ENCODE measurements around the gene TIAM2. TPM values are rescaled to one million over a fixed set of nuclear protein-coding genes. Genes with fewer than 3 reads are reported as not detected.

Gene TIAM2
- total RNA-seq, 1 experiment from 2014 or later, result 3.8 TPM

DNA sequence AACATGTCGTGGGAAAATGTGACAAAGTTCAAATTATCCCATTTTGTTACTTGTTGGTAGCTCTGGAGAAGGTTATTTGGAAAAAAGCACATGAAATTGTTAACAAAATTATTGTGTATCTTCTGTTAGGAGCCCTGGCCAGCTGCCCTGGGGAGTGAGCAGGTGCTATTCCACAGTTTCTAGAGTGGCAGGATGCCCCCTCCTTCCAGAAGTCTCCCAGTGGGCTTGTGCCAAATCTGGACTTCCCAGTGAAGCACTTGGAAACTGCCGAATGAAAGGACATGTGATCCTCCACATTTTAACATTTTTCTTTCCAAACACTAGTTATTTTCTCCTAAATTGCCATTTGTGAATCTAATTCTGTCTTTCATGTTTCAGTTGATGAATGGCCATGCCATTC is 201.8 kb downstream of the TIAM2 start:
- H3K27me3 ChIP-seq (replicated peaks; ENCODE audit: control insufficient read depth, insufficient read depth, low read length), result no peaks in the 10 kb centered on the region
- Mint-ChIP-seq H3K27me3 (ENCODE audit: insufficient read depth, unreplicated experiment) (no peaks in the 10 kb centered on the region), H3K27ac (ENCODE audit: unreplicated experiment) (no peak overlapping the region), H3K9me3 (ENCODE audit: unreplicated experiment) (no peaks in the 10 kb centered on the region), H3K36me3 (ENCODE audit: insufficient read depth, unreplicated experiment) (no peaks in the 10 kb centered on the region), H3K4me3 (ENCODE audit: unreplicated experiment) (no peak overlapping the region), H3K4me1 (ENCODE audit: low read depth, unreplicated experiment) (peaks cover 21% of the 10 kb centered on the region)
- TF ChIP-seq, protein P1, sequence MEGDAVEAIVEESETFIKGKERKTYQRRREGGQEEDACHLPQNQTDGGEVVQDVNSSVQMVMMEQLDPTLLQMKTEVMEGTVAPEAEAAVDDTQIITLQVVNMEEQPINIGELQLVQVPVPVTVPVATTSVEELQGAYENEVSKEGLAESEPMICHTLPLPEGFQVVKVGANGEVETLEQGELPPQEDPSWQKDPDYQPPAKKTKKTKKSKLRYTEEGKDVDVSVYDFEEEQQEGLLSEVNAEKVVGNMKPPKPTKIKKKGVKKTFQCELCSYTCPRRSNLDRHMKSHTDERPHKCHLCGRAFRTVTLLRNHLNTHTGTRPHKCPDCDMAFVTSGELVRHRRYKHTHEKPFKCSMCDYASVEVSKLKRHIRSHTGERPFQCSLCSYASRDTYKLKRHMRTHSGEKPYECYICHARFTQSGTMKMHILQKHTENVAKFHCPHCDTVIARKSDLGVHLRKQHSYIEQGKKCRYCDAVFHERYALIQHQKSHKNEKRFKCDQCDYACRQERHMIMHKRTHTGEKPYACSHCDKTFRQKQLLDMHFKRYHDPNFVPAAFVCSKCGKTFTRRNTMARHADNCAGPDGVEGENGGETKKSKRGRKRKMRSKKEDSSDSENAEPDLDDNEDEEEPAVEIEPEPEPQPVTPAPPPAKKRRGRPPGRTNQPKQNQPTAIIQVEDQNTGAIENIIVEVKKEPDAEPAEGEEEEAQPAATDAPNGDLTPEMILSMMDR (IDR thresholded peaks at IDR 0.05; ENCODE audit: insufficient read depth in 1 of 2, low read depth in 1 of 2, low read length in 1 of 2, severe bottlenecking in 1 of 2, unreplicated experiment in 1 of 2), result no peak
- no peak overlapping the region for H3K4me3 ChIP-seq (ENCODE audit: low read depth, low read length)
- H3K36me3 ChIP-seq (ENCODE audit: control insufficient read depth, insufficient read depth, low read length), result no peaks in the 10 kb centered on the region
- no peak for DNase-seq
- intact Hi-C loops (cut with micrococcal nuclease; ENCODE audit: unreplicated experiment), result no loop called here
- BruUV-seq (replicated peaks), result no TSS peak
- ChIA-PET CTCF (no interaction called here), POLR2A (no interaction called here)
- H3K4me1 ChIP-seq, result peaks cover 21% of the 10 kb centered on the region
- H3K9me3 ChIP-seq, result no peaks in the 10 kb centered on the region

DNA sequence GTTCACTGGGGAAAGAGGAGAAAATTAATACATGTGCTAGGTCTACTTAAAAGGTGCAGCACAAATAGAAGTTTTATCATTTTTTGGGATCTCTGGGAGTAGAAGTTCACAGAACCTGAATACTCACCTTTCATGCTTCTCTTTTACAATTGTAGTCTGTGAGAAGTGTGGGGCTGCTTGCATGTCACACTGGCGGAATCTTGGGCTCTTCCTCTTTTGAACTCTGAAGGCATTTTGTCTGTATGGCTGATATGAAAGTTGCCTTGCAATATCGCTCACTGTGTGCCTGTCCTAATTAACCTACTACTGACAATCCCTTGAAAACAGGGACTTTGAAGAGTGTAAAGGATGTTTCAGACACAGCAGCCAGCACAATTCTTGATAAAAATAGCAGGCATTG is 202.8 kb downstream of the TIAM2 start:
- Histone ChIP-seq H3K36me3 (ENCODE audit: control insufficient read depth, insufficient read depth, low read length) (no peaks in the 10 kb centered on the region), H3K4me1 (peaks cover 25% of the 10 kb centered on the region), H3K4me3 (ENCODE audit: low read depth, low read length) (no peak overlapping the region), H3K27me3 (replicated peaks; ENCODE audit: control insufficient read depth, insufficient read depth, low read length) (no peaks in the 10 kb centered on the region), H3K9me3 (no peaks in the 10 kb centered on the region)
- intact Hi-C loops (cut with micrococcal nuclease; ENCODE audit: unreplicated experiment), result no loop called here
- no peak overlapping the region for H3K27ac Mint-ChIP-seq (ENCODE audit: unreplicated experiment)
- H3K9me3 Mint-ChIP-seq (ENCODE audit: unreplicated experiment), result no peaks in the 10 kb centered on the region
- H3K36me3 Mint-ChIP-seq (ENCODE audit: insufficient read depth, unreplicated experiment), result no peaks in the 10 kb centered on the region
- H3K4me3 Mint-ChIP-seq (ENCODE audit: unreplicated experiment), result no peak overlapping the region
- BruUV-seq (replicated peaks), result no TSS peak
- DNase-seq, result no peak
- peaks cover 21% of the 10 kb centered on the region for H3K4me1 Mint-ChIP-seq (ENCODE audit: low read depth, unreplicated experiment)
- CTCF ChIA-PET, result no interaction called here
- POLR2A ChIA-PET, result no interaction called here
- TF ChIP-seq, protein P1 (IDR thresholded peaks at IDR 0.05; ENCODE audit: insufficient read depth in 1 of 2, low read depth in 1 of 2, low read length in 1 of 2, severe bottlenecking in 1 of 2, unreplicated experiment in 1 of 2), result no peak
- H3K27me3 Mint-ChIP-seq (ENCODE audit: insufficient read depth, unreplicated experiment), result no peaks in the 10 kb centered on the region

DNA sequence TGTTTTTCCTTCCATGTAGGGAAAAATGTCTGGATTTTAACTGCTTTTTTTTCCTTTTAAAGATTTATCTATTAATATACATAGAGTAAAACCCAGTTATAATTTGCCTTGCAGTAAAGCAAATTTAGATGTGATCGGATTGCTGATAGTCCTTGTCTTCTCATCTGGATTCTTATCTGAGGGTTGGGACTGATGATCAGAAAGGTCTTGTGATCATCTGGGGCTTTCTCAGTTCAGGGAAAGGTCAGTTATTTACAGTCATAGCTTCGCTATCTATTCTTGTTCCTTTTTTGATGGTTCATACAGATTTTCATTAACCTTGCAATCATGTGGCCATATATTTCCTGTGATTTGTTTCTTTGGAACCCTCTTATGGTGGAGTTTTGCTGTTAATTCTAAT is 204.9 kb downstream of the TIAM2 start:
- TF ChIP-seq, protein P1 (IDR thresholded peaks at IDR 0.05; ENCODE audit: insufficient read depth in 1 of 2, low read depth in 1 of 2, low read length in 1 of 2, severe bottlenecking in 1 of 2, unreplicated experiment in 1 of 2), result no peak
- Histone ChIP-seq H3K36me3 (ENCODE audit: control insufficient read depth, insufficient read depth, low read length) (no peaks in the 10 kb centered on the region), H3K27me3 (replicated peaks; ENCODE audit: control insufficient read depth, insufficient read depth, low read length) (no peaks in the 10 kb centered on the region), H3K4me1 (peaks cover 25% of the 10 kb centered on the region), H3K4me3 (ENCODE audit: low read depth, low read length) (no peak overlapping the region), H3K9me3 (no peaks in the 10 kb centered on the region)
- no peak overlapping the region for H3K4me3 Mint-ChIP-seq (ENCODE audit: unreplicated experiment)
- intact Hi-C loops (cut with micrococcal nuclease; ENCODE audit: unreplicated experiment), result no loop called here
- no peak for DNase-seq
- ChIA-PET CTCF (no interaction called here), POLR2A (no interaction called here)
- no peak overlapping the region for H3K27ac Mint-ChIP-seq (ENCODE audit: unreplicated experiment)
- no TSS peak for BruUV-seq (replicated peaks)
- no peaks in the 10 kb centered on the region for H3K27me3 Mint-ChIP-seq (ENCODE audit: insufficient read depth, unreplicated experiment)
- H3K9me3 Mint-ChIP-seq (ENCODE audit: unreplicated experiment), result no peaks in the 10 kb centered on the region
- no peaks in the 10 kb centered on the region for H3K36me3 Mint-ChIP-seq (ENCODE audit: insufficient read depth, unreplicated experiment)
- H3K4me1 Mint-ChIP-seq (ENCODE audit: low read depth, unreplicated experiment), result peaks cover 13% of the 10 kb centered on the region

Data from Caco-2 (cell line).